Uterus (tissue), 4 donors: Measurements from ENCODE around the gene WRAP73. TPM values are rescaled to one million over a fixed set of nuclear protein-coding genes. Genes with fewer than 3 reads are reported as not detected.

Experiments used
- DNase-seq, 2 donors: peaks; one replicate each; pipeline ENCODE4 v3.0.0-alpha.2; 2019 to 2020
- H3K27ac ChIP-seq, 2 donors: fragments of 200-600 bp; sonication (generic); 1 replicate in 1 of 2; 2 replicates in 1 of 2; pipeline ENCODE4 v1.5.1; 2016 to 2018
- H3K27me3 ChIP-seq, 2 donors: fragments of 200-600 bp; sonication (generic); one replicate each; pipeline ENCODE4 v1.5.1; 2018 to 2019; ENCODE audit warnings: control low read depth in 1 of 2
- H3K36me3 ChIP-seq, 2 donors: fragments of 200-600 bp; sonication (generic); one replicate each; pipeline ENCODE4 v1.5.1; 2019; ENCODE audit warnings: control low read depth in 1 of 2
- H3K4me1 ChIP-seq, 2 donors: fragments of 200-600 bp; sonication (generic); one replicate each; pipeline ENCODE4 v1.5.1; 2018 to 2019; ENCODE audit warnings: control low read depth in 1 of 2
- H3K4me3 ChIP-seq, 2 donors: fragments of 200-600 bp; sonication (generic); 1 replicate in 1 of 2; 2 replicates in 1 of 2; pipeline ENCODE4 v1.5.1; 2018 to 2019; ENCODE audit warnings: mild to moderate bottlenecking in 1 of 2
- H3K9me3 ChIP-seq, 2 donors: fragments of 200-600 bp; sonication (generic); one replicate each; pipeline ENCODE4 v1.5.1; 2019; ENCODE audit warnings: control low read depth in 1 of 2
- CTCF ChIP-seq, 4 experiments: fragments of 200-600 bp in 2 of 4; fragments of 450-650 bp in 2 of 4; sonication (generic) in 2 of 4; IDR thresholded peaks; one replicate each; pipeline ENCODE4 v1.5.1; 2016 to 2019; ENCODE audit warnings: antibody characterized with exemption in 4 of 4, mild to moderate bottlenecking in 2 of 4, moderate library complexity in 1 of 4
- POLR2A ChIP-seq, 2 donors: fragments of 450-650 bp; IDR thresholded peaks; one replicate each; pipeline ENCODE4 v1.6.1; 2016; ENCODE audit warnings: antibody characterized with exemption in 2 of 2, mild to moderate bottlenecking in 1 of 2, moderate library complexity in 1 of 2
- intact Hi-C: fragments of 100-400 bp; cut with DNase I; formaldehyde crosslinking; loops from one replicate; pipeline ENCODE4 v1.15.1; 2023; ENCODE audit warnings: low total_unique reads
- total RNA-seq, 4 donors: library from RNA; depleted of rRNA in 3 of 4; stranded (reverse); fragments of >200 nt in 3 of 4; gene quantifications; one replicate each; pipeline versions ENCODE4 v1.1.0 to v1.2.4, GENCODE V29; 2014 to 2023
- donor health status: DM: yes; HTN: yes; CAD: no.

WRAP73 gene
- total RNA-seq, 4 donors from 2014 or later, result 4.6 to 31.7 (median 25.0) TPM

GRCh38 chr1:3632298-3632697, 17.6 kb downstream of the WRAP73 start:
- Histone ChIP-seq H3K36me3 (no peaks in the 10 kb centered on the region), H3K4me1 (no peaks in the 10 kb centered on the region), H3K27ac (no peak overlapping the region), H3K9me3 (no peaks in the 10 kb centered on the region), H3K27me3 (no peaks in the 10 kb centered on the region), H3K4me3 (no peak overlapping the region)
- DNase-seq, result no peak
- TF ChIP-seq CTCF (IDR thresholded peaks at IDR 0.05) (no peak), POLR2A (IDR thresholded peaks at IDR 0.05) (no peak)
- intact Hi-C loops, result no loop called here

GRCh38 chr1:3631320-3632260, 18.3 kb downstream of the WRAP73 start:
- no peaks in the 10 kb centered on the region for H3K27me3 ChIP-seq
- H3K4me3 ChIP-seq, result no peak overlapping the region
- no peak overlapping the region for H3K27ac ChIP-seq
- H3K36me3 ChIP-seq, result no peaks in the 10 kb centered on the region
- TF ChIP-seq CTCF (IDR thresholded peaks at IDR 0.05) (no peak), POLR2A (IDR thresholded peaks at IDR 0.05) (no peak)
- DNase-seq, result no peak
- no peaks in the 10 kb centered on the region for H3K9me3 ChIP-seq
- intact Hi-C loops, result no loop called here
- H3K4me1 ChIP-seq, result no peaks in the 10 kb centered on the region

GRCh38 chr1:3630914-3631313, 19.0 kb downstream of the WRAP73 start:
- Histone ChIP-seq H3K9me3 (no peaks in the 10 kb centered on the region), H3K36me3 (no peaks in the 10 kb centered on the region), H3K27me3 (no peaks in the 10 kb centered on the region), H3K4me1 (no peaks in the 10 kb centered on the region), H3K27ac (no peak overlapping the region), H3K4me3 (no peak overlapping the region)
- intact Hi-C loops, result no loop called here
- no peak for DNase-seq
- TF ChIP-seq POLR2A (IDR thresholded peaks at IDR 0.05), result no peak
- no peak for TF ChIP-seq CTCF (IDR thresholded peaks at IDR 0.05)

GRCh38 chr1:3630161-3630611, 19.7 kb downstream of the WRAP73 start:
- DNase-seq, result no peak
- no peaks in the 10 kb centered on the region for H3K36me3 ChIP-seq
- TF ChIP-seq POLR2A (IDR thresholded peaks at IDR 0.05) (no peak), CTCF (IDR thresholded peaks at IDR 0.05) (no peak)
- no peaks in the 10 kb centered on the region for H3K9me3 ChIP-seq
- intact Hi-C loops, result no loop called here
- no peaks in the 10 kb centered on the region for H3K4me1 ChIP-seq
- H3K4me3 ChIP-seq, result no peak overlapping the region
- no peak overlapping the region for H3K27ac ChIP-seq
- H3K27me3 ChIP-seq, result no peaks in the 10 kb centered on the region

GRCh38 chr1:3629561-3630160, 20.2 kb downstream of the WRAP73 start:
- TF ChIP-seq POLR2A (IDR thresholded peaks at IDR 0.05) (no peak), CTCF (IDR thresholded peaks at IDR 0.05) (no peak)
- intact Hi-C loops, result no loop called here
- no peaks in the 10 kb centered on the region for H3K4me1 ChIP-seq
- no peak overlapping the region for H3K27ac ChIP-seq
- H3K9me3 ChIP-seq, result no peaks in the 10 kb centered on the region
- no peaks in the 10 kb centered on the region for H3K27me3 ChIP-seq
- no peak overlapping the region for H3K4me3 ChIP-seq
- DNase-seq, result no peak
- H3K36me3 ChIP-seq, result no peaks in the 10 kb centered on the region
